GM23338 (cell line): ENCODE results near the gene RAC2. TPM values are rescaled to one million over a fixed set of nuclear protein-coding genes. Genes with fewer than 3 reads are reported as not detected.
A peak's percentile ranks its signal among the peaks of the same experiment; 100 is the strongest.

Experiments
- ATAC-seq: fragments of 200-7000 bp; cut with Tn5 transposase; 3 replicates; pipeline ENCODE4 v1.9.1; 2020
- DNase-seq: peaks from one replicate; pipeline ENCODE4 v3.0.0-alpha.2; 2015; ENCODE audit warnings: low spot score
- H2AFZ ChIP-seq: fragments of 200-600 bp; sonication (generic); 2 replicates; pipeline ENCODE4 v1.8.0; 2016; ENCODE audit warnings: antibody characterized with exemption, mild to moderate bottlenecking, moderate library complexity
- H3F3A ChIP-seq: fragments of 200-600 bp; sonication (generic); replicated peaks from 2 replicates; pipeline ENCODE4 v1.8.0; 2017; ENCODE audit warnings: antibody characterized with exemption, mixed run types, low read depth
- H3K27ac ChIP-seq: fragments of 200-600 bp; sonication (generic); 2 replicates; pipeline ENCODE4 v1.6.1; 2016; ENCODE audit warnings: low read depth
- H3K27me3 ChIP-seq: fragments of 200-600 bp; sonication (generic); 2 replicates; pipeline ENCODE4 v1.8.0; 2016; ENCODE audit warnings: mild to moderate bottlenecking, mixed run types, moderate library complexity; ENCODE audit not compliant: insufficient read depth
- H3K36me3 ChIP-seq: fragments of 200-600 bp; sonication (generic); 2 replicates; pipeline ENCODE4 v1.8.0; 2016; ENCODE audit warnings: mild to moderate bottlenecking; ENCODE audit not compliant: insufficient read depth
- H3K4me1 ChIP-seq: fragments of 200-600 bp; sonication (generic); 2 replicates; pipeline ENCODE4 v1.8.0; 2016; ENCODE audit warnings: mild to moderate bottlenecking, moderate library complexity; ENCODE audit not compliant: insufficient read depth
- H3K4me2 ChIP-seq: fragments of 200-600 bp; sonication (generic); 2 replicates; pipeline ENCODE4 v1.7.1; 2017; ENCODE audit warnings: mixed run types
- H3K4me3 ChIP-seq: fragments of 200-600 bp; sonication (generic); 2 replicates; pipeline ENCODE4 v1.6.1; 2016; ENCODE audit warnings: mixed run types
- H3K79me2 ChIP-seq: fragments of 200-600 bp; sonication (generic); replicated peaks from 2 replicates; pipeline ENCODE4 v1.8.0; 2017; ENCODE audit warnings: mild to moderate bottlenecking; ENCODE audit not compliant: insufficient read depth
- H3K9me2 ChIP-seq: fragments of 200-600 bp; sonication (generic); 2 replicates; pipeline ENCODE4 v1.8.0; 2017; ENCODE audit not compliant: insufficient read depth
- H4K20me1 ChIP-seq: fragments of 200-600 bp; sonication (generic); replicated peaks from 2 replicates; pipeline ENCODE4 v1.8.0; 2017; ENCODE audit warnings: mild to moderate bottlenecking; ENCODE audit not compliant: insufficient read depth
- H3K27ac Mint-ChIP-seq: 2 replicates; pipeline ENCODE4 v1.8.0; 2020; ENCODE audit warnings: inconsistent platforms, mild to moderate bottlenecking, moderate library complexity, mixed read lengths
- H3K27me3 Mint-ChIP-seq: 3 replicates; pipeline ENCODE4 v1.8.0; 2022; ENCODE audit warnings: low read depth, mild to moderate bottlenecking, moderate library complexity, mixed read lengths, inconsistent platforms; ENCODE audit not compliant: insufficient read depth, poor library complexity
- H3K36me3 Mint-ChIP-seq: 3 replicates; pipeline ENCODE4 v1.8.0; 2021; ENCODE audit warnings: low read depth, mild to moderate bottlenecking, inconsistent platforms, moderate library complexity, mixed read lengths
- H3K4me1 Mint-ChIP-seq: 3 replicates; pipeline ENCODE4 v1.8.0; 2020; ENCODE audit warnings: mild to moderate bottlenecking, inconsistent platforms, mixed read lengths
- H3K4me3 Mint-ChIP-seq: 3 replicates; pipeline ENCODE4 v1.8.0; 2021; ENCODE audit warnings: moderate library complexity, mild to moderate bottlenecking, inconsistent platforms, mixed read lengths
- H3K9me3 Mint-ChIP-seq: 3 replicates; pipeline ENCODE4 v1.8.0; 2020; ENCODE audit warnings: moderate library complexity, mild to moderate bottlenecking, inconsistent platforms, mixed read lengths
- EZH2 ChIP-seq: fragments of 200-600 bp; sonication (generic); IDR thresholded peaks from one replicate; pipeline ENCODE4 v1.8.0; 2017; ENCODE audit warnings: antibody characterized with exemption, mild to moderate bottlenecking, low read depth; ENCODE audit not compliant: unreplicated experiment
- REST ChIP-seq: IDR thresholded peaks from one replicate; pipeline ENCODE4 v1.6.1; 2018; ENCODE audit warnings: antibody characterized with exemption; ENCODE audit not compliant: unreplicated experiment
- polyA plus RNA-seq: library from polyadenylated mRNA; unstranded; fragments of >200 nt; fragmentation: Nextera tagmentation; extraction: Ambion mirVana; gene quantifications from 2 replicates; pipeline ENCODE4 v1.2.1, GENCODE V29; 2016
- total RNA-seq: library from RNA; depleted of rRNA; stranded (reverse); fragments of >200 nt; shearing (Covaris generic); gene quantifications from 2 replicates; pipeline ENCODE4 v1.2.3, GENCODE V29; 2014
- TF ChIP-seq, protein P1 (sequence below), 2 experiments: fragments of 200-600 bp in 1 of 2; sonication (generic) in 1 of 2; conservative IDR thresholded peaks; 2 replicates each; pipeline versions ENCODE4 v1.5.1 to v1.6.1; 2016 to 2017; ENCODE audit warnings: antibody characterized with exemption in 2 of 2, low read depth in 2 of 2, mild to moderate bottlenecking in 2 of 2, moderate library complexity in 1 of 2
- TF ChIP-seq, protein P2 (sequence below): fragments of 250-450 bp; sonication (Bioruptor Pico); IDR thresholded peaks from 2 replicates; pipeline ENCODE4 v1.5.0; 2020; ENCODE audit warnings: mild to moderate bottlenecking, moderate library complexity

RAC2 gene
- total and polyA plus RNA-seq, 2 experiments from 2014 or later: 2.4 to 2.7 TPM

DNA sequence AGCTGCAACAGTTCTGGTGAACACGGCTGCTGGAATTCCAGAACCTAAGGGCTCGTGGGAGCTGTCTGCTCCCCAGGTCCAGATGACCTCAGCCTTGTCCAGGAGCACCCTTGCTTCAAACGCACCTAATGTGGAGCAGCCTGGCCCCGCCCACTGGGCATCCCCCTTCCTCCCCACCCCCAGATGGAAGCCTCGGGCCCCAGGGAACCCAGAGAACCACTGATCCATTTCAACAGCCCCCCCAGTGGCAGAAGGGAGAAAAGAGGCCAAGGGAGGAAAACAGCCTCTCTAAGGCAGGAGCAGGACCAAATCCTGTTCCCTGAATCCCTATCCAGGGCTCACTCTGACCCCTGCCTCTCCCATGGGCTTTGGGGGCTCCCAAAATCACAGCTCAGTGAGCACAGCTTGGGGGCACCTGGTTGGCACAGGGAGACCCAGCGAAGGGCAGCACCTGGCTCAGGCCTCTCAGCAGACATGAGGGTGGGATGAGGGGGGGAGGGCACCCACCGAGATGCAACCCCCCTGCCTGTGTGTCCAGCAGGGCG, 39.4 kb upstream of the RAC2 start:
- ATAC-seq (peak; percentile 76), DNase-seq (peak; percentile 71)
- peak overlapping the region; percentile 81 for H2AFZ ChIP-seq
- Mint-ChIP-seq H3K9me3 (no peaks in the 10 kb centered on the region; the same call in 2 of the 3 replicates), H3K27me3 (peaks cover 4% of the 10 kb centered on the region), H3K27ac (no peak overlapping the region), H3K4me3 (no peak overlapping the region), H3K36me3 (no peaks in the 10 kb centered on the region), H3K4me1 (peaks cover 20% of the 10 kb centered on the region)
- H3K27me3 ChIP-seq: no peaks in the 10 kb centered on the region
- no peaks in the 10 kb centered on the region for H3K79me2 ChIP-seq
- no peaks in the 10 kb centered on the region for H3F3A ChIP-seq
- TF ChIP-seq, protein P1, sequence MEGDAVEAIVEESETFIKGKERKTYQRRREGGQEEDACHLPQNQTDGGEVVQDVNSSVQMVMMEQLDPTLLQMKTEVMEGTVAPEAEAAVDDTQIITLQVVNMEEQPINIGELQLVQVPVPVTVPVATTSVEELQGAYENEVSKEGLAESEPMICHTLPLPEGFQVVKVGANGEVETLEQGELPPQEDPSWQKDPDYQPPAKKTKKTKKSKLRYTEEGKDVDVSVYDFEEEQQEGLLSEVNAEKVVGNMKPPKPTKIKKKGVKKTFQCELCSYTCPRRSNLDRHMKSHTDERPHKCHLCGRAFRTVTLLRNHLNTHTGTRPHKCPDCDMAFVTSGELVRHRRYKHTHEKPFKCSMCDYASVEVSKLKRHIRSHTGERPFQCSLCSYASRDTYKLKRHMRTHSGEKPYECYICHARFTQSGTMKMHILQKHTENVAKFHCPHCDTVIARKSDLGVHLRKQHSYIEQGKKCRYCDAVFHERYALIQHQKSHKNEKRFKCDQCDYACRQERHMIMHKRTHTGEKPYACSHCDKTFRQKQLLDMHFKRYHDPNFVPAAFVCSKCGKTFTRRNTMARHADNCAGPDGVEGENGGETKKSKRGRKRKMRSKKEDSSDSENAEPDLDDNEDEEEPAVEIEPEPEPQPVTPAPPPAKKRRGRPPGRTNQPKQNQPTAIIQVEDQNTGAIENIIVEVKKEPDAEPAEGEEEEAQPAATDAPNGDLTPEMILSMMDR (conservative IDR thresholded peaks at IDR 0.05; ENCODE audit: low read depth in 2 of 2): peak; percentile 57 to 62
- TF ChIP-seq REST: no peak
- H3K4me1 ChIP-seq: peaks cover 15% of the 10 kb centered on the region; the same call in 1 of the 2 replicates
- H3K27ac ChIP-seq: no peak overlapping the region
- no peak overlapping the region for H3K4me3 ChIP-seq
- H4K20me1 ChIP-seq: no peaks in the 10 kb centered on the region
- no peaks in the 10 kb centered on the region for H3K36me3 ChIP-seq
- H3K4me2 ChIP-seq: no peak overlapping the region
- no peaks in the 10 kb centered on the region for H3K9me2 ChIP-seq

DNA sequence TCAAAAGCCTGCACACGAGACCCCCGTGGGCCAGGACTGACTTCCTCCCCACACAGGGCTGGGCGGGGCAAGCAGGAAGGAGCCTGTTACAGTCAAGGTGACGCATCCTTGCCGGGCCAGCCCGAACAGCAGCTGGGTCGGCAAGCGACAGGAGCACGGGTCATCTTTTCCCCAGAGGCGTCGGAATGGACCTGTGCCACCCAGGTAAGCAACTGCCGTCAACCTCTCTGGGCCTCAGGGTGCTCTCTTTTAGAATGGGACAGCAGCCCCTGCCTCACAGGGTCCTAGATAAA, 38.3 kb upstream of the RAC2 start, which contains the start of gene CYTH4:
TSS of gene CYTH4 (plus strand) at position 124 of the 293 bp plus-strand sequence. CDS start at position 186, 62 bp downstream.
- H3K36me3 ChIP-seq: no peaks in the 10 kb centered on the region
- peaks cover 15% of the 10 kb centered on the region; the same call in 1 of the 2 replicates for H3K4me1 ChIP-seq
- no peak within 1 kb of the TSS for H2AFZ ChIP-seq
- no peaks in the 10 kb centered on the region for H3K9me2 ChIP-seq
- no peak for ATAC-seq
- Mint-ChIP-seq H3K4me1 (peaks cover 20% of the 10 kb centered on the region), H3K36me3 (no peaks in the 10 kb centered on the region), H3K4me3 (no peak within 1 kb of the TSS), H3K27me3 (peaks cover 4% of the 10 kb centered on the region), H3K27ac (no peak within 1 kb of the TSS), H3K9me3 (no peaks in the 10 kb centered on the region; the same call in 2 of the 3 replicates)
- H3K27me3 ChIP-seq: no peaks in the 10 kb centered on the region
- H3K79me2 ChIP-seq: no peaks in the 10 kb centered on the region
- H3K4me3 ChIP-seq: no peak within 1 kb of the TSS
- H3F3A ChIP-seq: no peaks in the 10 kb centered on the region
- no peak within 1 kb of the TSS for H3K27ac ChIP-seq
- DNase-seq: no peak
- H3K4me2 ChIP-seq: no peak within 1 kb of the TSS
- no peaks in the 10 kb centered on the region for H4K20me1 ChIP-seq
- TF ChIP-seq, protein P2, sequence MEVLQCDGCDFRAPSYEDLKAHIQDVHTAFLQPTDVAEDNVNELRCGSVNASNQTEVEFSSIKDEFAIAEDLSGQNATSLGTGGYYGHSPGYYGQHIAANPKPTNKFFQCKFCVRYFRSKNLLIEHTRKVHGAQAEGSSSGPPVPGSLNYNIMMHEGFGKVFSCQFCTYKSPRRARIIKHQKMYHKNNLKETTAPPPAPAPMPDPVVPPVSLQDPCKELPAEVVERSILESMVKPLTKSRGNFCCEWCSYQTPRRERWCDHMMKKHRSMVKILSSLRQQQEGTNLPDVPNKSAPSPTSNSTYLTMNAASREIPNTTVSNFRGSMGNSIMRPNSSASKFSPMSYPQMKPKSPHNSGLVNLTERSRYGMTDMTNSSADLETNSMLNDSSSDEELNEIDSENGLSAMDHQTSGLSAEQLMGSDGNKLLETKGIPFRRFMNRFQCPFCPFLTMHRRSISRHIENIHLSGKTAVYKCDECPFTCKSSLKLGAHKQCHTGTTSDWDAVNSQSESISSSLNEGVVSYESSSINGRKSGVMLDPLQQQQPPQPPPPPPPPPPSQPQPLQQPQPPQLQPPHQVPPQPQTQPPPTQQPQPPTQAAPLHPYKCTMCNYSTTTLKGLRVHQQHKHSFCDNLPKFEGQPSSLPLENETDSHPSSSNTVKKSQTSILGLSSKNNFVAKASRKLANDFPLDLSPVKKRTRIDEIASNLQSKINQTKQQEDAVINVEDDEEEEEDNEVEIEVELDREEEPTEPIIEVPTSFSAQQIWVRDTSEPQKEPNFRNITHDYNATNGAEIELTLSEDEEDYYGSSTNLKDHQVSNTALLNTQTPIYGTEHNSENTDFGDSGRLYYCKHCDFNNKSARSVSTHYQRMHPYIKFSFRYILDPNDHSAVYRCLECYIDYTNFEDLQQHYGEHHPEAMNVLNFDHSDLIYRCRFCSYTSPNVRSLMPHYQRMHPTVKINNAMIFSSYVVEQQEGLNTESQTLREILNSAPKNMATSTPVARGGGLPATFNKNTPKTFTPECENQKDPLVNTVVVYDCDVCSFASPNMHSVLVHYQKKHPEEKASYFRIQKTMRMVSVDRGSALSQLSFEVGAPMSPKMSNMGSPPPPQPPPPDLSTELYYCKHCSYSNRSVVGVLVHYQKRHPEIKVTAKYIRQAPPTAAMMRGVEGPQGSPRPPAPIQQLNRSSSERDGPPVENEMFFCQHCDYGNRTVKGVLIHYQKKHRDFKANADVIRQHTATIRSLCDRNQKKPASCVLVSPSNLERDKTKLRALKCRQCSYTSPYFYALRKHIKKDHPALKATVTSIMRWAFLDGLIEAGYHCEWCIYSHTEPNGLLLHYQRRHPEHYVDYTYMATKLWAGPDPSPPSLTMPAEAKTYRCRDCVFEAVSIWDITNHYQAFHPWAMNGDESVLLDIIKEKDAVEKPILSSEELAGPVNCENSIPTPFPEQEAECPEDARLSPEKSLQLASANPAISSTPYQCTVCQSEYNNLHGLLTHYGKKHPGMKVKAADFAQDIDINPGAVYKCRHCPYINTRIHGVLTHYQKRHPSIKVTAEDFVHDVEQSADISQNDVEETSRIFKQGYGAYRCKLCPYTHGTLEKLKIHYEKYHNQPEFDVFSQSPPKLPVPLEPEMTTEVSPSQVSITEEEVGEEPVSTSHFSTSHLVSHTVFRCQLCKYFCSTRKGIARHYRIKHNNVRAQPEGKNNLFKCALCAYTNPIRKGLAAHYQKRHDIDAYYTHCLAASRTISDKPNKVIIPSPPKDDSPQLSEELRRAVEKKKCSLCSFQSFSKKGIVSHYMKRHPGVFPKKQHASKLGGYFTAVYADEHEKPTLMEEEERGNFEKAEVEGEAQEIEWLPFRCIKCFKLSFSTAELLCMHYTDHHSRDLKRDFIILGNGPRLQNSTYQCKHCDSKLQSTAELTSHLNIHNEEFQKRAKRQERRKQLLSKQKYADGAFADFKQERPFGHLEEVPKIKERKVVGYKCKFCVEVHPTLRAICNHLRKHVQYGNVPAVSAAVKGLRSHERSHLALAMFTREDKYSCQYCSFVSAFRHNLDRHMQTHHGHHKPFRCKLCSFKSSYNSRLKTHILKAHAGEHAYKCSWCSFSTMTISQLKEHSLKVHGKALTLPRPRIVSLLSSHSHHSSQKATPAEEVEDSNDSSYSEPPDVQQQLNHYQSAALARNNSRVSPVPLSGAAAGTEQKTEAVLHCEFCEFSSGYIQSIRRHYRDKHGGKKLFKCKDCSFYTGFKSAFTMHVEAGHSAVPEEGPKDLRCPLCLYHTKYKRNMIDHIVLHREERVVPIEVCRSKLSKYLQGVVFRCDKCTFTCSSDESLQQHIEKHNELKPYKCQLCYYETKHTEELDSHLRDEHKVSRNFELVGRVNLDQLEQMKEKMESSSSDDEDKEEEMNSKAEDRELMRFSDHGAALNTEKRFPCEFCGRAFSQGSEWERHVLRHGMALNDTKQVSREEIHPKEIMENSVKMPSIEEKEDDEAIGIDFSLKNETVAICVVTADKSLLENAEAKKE: no peak
- TF ChIP-seq REST (no peak), EZH2 (no peak)
